ENCODE results near the gene UGT3A1.
"Not testable (repeated sequence)": the region's sequence is repeated elsewhere in the genome, so short reads cannot be mapped to it uniquely, and the experiment has no call there.

UGT3A1 gene

DNA sequence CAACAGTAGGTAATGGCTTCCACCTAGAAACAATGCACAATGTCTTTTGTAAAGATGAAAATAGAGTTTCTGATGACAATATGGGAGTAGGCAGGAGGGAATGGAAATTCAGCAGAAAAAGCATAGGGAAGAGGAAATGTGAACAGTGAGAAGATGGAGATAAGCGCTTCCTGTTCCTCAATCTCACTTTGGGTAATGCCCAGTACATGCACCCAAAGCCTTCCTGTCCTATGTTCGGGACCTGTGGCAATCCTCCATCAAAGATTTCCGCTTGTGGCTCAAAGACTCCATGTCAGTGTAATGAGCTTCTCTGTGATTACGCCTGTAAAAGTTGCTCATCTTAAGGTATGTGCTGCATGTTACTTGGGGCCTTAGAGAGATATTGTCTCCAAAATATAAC lies 2.7 kb downstream of the UGT3A1 start:
- TF ChIP-seq, protein P1, sequence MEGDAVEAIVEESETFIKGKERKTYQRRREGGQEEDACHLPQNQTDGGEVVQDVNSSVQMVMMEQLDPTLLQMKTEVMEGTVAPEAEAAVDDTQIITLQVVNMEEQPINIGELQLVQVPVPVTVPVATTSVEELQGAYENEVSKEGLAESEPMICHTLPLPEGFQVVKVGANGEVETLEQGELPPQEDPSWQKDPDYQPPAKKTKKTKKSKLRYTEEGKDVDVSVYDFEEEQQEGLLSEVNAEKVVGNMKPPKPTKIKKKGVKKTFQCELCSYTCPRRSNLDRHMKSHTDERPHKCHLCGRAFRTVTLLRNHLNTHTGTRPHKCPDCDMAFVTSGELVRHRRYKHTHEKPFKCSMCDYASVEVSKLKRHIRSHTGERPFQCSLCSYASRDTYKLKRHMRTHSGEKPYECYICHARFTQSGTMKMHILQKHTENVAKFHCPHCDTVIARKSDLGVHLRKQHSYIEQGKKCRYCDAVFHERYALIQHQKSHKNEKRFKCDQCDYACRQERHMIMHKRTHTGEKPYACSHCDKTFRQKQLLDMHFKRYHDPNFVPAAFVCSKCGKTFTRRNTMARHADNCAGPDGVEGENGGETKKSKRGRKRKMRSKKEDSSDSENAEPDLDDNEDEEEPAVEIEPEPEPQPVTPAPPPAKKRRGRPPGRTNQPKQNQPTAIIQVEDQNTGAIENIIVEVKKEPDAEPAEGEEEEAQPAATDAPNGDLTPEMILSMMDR (IDR thresholded peaks at IDR 0.05; ENCODE audit: low read length, missing control alignments): no peak
- no peak overlapping the region for H3K4me3 ChIP-seq (replicated peaks; ENCODE audit: low read depth, low read length)
- no peak for DNase-seq (ENCODE audit: low read depth)

DNA sequence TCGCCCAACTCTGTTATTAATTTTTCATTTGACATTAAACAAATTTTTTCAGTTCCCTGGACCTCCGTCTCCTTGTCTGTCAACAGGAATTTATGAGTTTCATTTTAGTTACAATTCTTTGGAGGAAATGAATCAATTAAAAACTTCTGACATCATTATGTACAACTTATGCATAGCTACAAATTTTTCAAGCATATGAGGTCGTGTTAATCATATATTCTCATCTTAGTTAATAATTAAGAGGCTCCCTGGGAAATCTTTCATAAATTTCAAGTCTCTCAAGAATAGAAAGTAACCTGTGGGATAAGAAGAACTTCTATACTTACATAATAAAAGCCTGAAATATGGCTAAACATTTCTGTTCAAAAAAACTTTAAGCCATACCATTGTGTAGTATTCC lies 3.4 kb downstream of the UGT3A1 start:
- TF ChIP-seq, protein P1 (IDR thresholded peaks at IDR 0.05; ENCODE audit: low read length, missing control alignments): no peak
- no peak for DNase-seq (ENCODE audit: low read depth)
- H3K4me3 ChIP-seq (replicated peaks; ENCODE audit: low read depth, low read length): no peak overlapping the region

DNA sequence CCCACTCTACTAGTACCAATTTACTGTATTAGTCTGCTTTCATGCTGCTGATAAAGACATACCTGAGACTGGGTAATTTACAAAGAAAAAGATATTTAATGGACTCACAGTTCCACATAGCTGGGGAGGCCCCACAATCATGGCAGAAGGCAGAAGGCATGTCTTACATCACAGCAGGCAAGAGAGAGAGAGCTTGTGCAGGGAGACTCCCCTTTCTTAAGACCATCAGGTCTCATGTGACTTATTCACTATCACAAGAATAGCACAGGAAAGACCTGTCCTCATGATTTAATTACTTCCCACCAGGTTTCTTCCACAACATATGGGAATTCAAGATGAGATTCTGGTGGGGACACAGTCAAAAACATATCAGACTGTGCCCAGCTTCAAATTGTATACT lies 11.5 kb downstream of the UGT3A1 start:
- TF ChIP-seq, protein P1 (IDR thresholded peaks at IDR 0.05; ENCODE audit: low read length, missing control alignments): no peak
- H3K4me3 ChIP-seq (replicated peaks; ENCODE audit: low read depth, low read length): no peak overlapping the region
- no peak for DNase-seq (ENCODE audit: low read depth)

DNA sequence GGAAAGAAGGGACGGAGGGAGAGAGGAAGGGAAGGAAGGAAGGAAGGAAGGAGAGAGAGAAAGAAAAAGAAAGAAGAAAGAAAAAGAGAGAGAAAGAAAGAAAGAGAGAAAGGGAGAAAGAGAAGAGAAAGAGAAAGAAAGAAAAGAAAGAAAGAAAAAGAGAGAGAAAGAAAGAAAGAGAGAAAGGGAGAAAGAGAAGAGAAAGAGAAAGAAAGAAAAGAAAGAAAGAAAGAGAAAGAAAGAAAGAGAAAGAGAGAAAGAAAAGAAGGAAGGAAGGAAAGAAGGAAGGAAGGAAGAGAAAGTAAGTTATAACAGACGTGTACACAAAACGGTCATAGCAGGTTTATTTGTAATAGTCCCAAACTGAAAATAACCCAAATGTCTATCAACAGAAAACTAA lies 14.3 kb downstream of the UGT3A1 start:
- not testable (repeated sequence) for DNase-seq (ENCODE audit: low read depth)

DNA sequence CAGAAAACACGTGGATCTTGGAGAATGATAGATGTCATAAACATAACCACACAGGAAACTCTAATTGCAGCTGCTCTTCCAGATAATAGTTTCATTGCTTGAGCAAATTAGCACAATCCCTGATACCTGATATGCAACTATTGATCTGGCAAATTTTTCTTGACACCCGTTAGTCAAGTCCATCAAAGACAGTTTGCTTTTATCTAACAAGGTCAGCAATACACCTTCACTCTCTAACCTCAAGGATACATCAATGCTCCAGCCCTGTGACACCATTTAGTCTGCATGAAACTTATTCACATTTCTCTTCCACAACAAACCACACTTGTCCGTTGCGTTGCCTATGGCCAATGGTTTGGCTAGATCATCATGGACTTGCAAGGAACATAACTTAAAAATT lies 16.6 kb downstream of the UGT3A1 start:
- TF ChIP-seq, protein P1 (IDR thresholded peaks at IDR 0.05; ENCODE audit: low read length, missing control alignments): no peak
- H3K4me3 ChIP-seq (replicated peaks; ENCODE audit: low read depth, low read length): no peak overlapping the region
- DNase-seq (ENCODE audit: low read depth): no peak

More for the DNA sequence above, 14.3 kb downstream of the UGT3A1 start:
- not testable (repeated sequence) for H3K4me3 ChIP-seq (replicated peaks; ENCODE audit: low read depth, low read length)

DNA sequence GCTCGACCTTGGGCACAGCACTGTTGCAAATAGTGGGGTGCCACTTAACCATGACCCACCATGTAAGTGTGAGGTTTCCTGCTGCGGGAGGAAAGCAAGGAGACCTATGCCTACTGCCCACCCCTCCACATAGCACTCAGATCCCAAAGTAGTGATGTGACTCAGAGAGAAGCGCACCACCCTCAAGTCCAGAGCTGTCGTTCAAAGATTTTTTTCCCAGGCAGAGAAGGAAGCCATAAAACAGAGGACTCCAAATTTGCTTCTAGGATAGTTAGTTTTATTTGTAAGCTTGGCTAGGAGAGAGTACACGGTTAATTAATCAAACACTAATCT lies 19.3 kb downstream of the UGT3A1 start:
- DNase-seq (ENCODE audit: low read depth): no peak
- TF ChIP-seq, protein P1 (IDR thresholded peaks at IDR 0.05; ENCODE audit: low read length, missing control alignments): no peak
- no peak overlapping the region for H3K4me3 ChIP-seq (replicated peaks; ENCODE audit: low read depth, low read length)

DNA sequence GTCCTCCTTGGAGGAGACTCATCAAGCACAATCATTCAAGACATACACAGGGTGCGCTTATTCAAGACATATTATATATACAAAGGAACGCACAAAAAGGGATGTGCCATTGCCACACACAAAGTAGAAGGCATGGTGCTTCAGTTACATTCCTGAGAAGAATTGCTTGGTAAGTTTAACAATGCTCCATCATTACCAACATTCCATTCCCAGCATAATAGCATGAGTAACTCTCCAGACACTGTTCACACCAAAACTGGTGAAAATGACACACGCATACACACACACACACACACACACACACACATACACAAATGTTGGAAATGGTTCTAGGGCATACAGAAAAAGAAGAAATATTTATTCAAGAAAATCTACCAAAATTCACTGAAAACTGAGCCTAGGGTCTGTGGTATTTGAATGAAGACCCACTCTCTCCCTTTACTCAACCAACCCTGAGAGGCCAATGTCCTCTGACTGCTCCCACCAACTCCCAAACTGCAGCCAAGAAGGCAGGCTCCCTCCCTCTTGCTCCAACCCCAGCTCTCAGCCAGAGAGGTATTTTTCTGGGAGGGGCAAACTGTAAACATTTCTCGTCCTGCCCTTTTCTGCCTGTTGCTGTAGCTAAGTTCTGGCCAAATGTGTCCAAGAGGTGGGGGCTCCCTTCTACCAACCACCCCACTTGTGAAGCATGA lies 19.9 kb downstream of the UGT3A1 start:
- H3K4me3 ChIP-seq (replicated peaks; ENCODE audit: low read depth, low read length): no peak overlapping the region
- DNase-seq (ENCODE audit: low read depth): no peak
- TF ChIP-seq, protein P1 (IDR thresholded peaks at IDR 0.05; ENCODE audit: low read length, missing control alignments): no peak

Measured in fibroblast of pulmonary artery (primary cell).